GM12891 (cell line): ENCODE data around the gene DIS3L2.

Experiments
- DNase-seq: peaks from one replicate; pipeline ENCODE4 v3.0.0; 2011; ENCODE audit warnings: low spot score; ENCODE audit not compliant: insufficient read length
- FAIRE-seq: peaks from 2 replicates; lab custom pipeline; 2011; peaks lifted over from hg19 to GRCh38; lab: Jason Lieb, UNC
- PAX5 ChIP-seq: IDR thresholded peaks from 2 replicates; pipeline ENCODE4 v1.6.1; 2011; ENCODE audit warnings: low read length, moderate library complexity, mild to moderate bottlenecking; ENCODE audit not compliant: insufficient read depth, severe bottlenecking
- POLR2A ChIP-seq: IDR thresholded peaks from 2 replicates; pipeline ENCODE4 v1.6.1; 2011; ENCODE audit warnings: low read depth, low read length, control low read depth
- POLR2AphosphoS5 ChIP-seq: IDR thresholded peaks from 2 replicates; pipeline ENCODE4 v1.6.1; 2011; ENCODE audit warnings: low read depth, low read length, control low read depth
- POU2F2 ChIP-seq: IDR thresholded peaks from 2 replicates; pipeline ENCODE4 v1.6.1; 2011; ENCODE audit warnings: low read depth, mild to moderate bottlenecking, control low read depth, low read length, moderate library complexity
- SPI1 ChIP-seq: IDR thresholded peaks from 2 replicates; pipeline ENCODE4 v1.6.1; 2011; ENCODE audit warnings: low read depth, low read length, control low read depth
- TAF1 ChIP-seq: IDR thresholded peaks from 2 replicates; pipeline ENCODE4 v1.6.1; 2011; ENCODE audit warnings: low read depth, low read length, control low read depth

DIS3L2 gene

GRCh38 chr2:232075859-232076258 lies 114.3 kb downstream of the DIS3L2 start:
- TF ChIP-seq PAX5, result no peak
- TF ChIP-seq SPI1, result no peak
- no peak for TF ChIP-seq POLR2A
- TF ChIP-seq POLR2AphosphoS5, result no peak
- TF ChIP-seq POU2F2, result no peak
- TF ChIP-seq TAF1, result no peak
- DNase-seq (no peak), FAIRE-seq (peak; percentile 64)

- FAIRE-seq (no peak), DNase-seq (no peak)
- no peak for TF ChIP-seq SPI1
- no peak for TF ChIP-seq PAX5
- no peak for TF ChIP-seq POLR2AphosphoS5
- no peak for TF ChIP-seq POLR2A
- TF ChIP-seq POU2F2, result no peak
- TF ChIP-seq TAF1, result no peak
Measured at GRCh38 chr2:232076272-232076671, 114.8 kb downstream of the DIS3L2 start.

- FAIRE-seq, result no peak
- TF ChIP-seq TAF1 (no peak), SPI1 (no peak), POU2F2 (no peak), POLR2A (no peak), PAX5 (no peak)
- no peak for DNase-seq
Measured at GRCh38 chr2:232076736-232077135, 115.2 kb downstream of the DIS3L2 start.

GRCh38 chr2:232085164-232085563 lies 123.7 kb downstream of the DIS3L2 start:
- FAIRE-seq (no peak), DNase-seq (no peak)
- no peak for TF ChIP-seq POLR2A
- no peak for TF ChIP-seq PAX5
- TF ChIP-seq POU2F2, result no peak
- no peak for TF ChIP-seq TAF1
- no peak for TF ChIP-seq POLR2AphosphoS5
- TF ChIP-seq SPI1, result no peak

GRCh38 chr2:232085826-232086425 lies 124.4 kb downstream of the DIS3L2 start:
- TF ChIP-seq TAF1 (no peak), POLR2AphosphoS5 (no peak), POLR2A (no peak), POU2F2 (no peak), PAX5 (no peak), SPI1 (no peak)
- no peak for FAIRE-seq

GRCh38 chr2:232088771-232089170 lies 127.3 kb downstream of the DIS3L2 start:
- DNase-seq (no peak), FAIRE-seq (no peak)
- no peak for TF ChIP-seq POU2F2
- TF ChIP-seq POLR2AphosphoS5, result no peak
- no peak for TF ChIP-seq TAF1
- TF ChIP-seq POLR2A, result no peak
- no peak for TF ChIP-seq SPI1
- no peak for TF ChIP-seq PAX5

More at GRCh38 chr2:232085826-232086425, 124.4 kb downstream of the DIS3L2 start:
- DNase-seq, result no peak

- no peak for DNase-seq
- FAIRE-seq, result no peak
- TF ChIP-seq POU2F2 (no peak), SPI1 (no peak), POLR2AphosphoS5 (no peak), PAX5 (no peak), TAF1 (no peak), POLR2A (no peak)
Measured at GRCh38 chr2:232094201-232094600, 132.7 kb downstream of the DIS3L2 start.

GRCh38 chr2:232094883-232095282 lies 133.4 kb downstream of the DIS3L2 start:
- no peak for DNase-seq
- TF ChIP-seq PAX5 (no peak), SPI1 (no peak), POU2F2 (no peak), POLR2A (no peak)
- no peak for FAIRE-seq

GRCh38 chr2:232097260-232097659 lies 135.7 kb downstream of the DIS3L2 start:
- no peak for FAIRE-seq
- TF ChIP-seq TAF1, result no peak
- no peak for TF ChIP-seq SPI1
- TF ChIP-seq POLR2AphosphoS5, result no peak
- no peak for TF ChIP-seq POLR2A
- no peak for TF ChIP-seq POU2F2
- no peak for TF ChIP-seq PAX5
- DNase-seq, result no peak

GRCh38 chr2:232097758-232098157 lies 136.2 kb downstream of the DIS3L2 start:
- no peak for FAIRE-seq
- TF ChIP-seq SPI1 (no peak), POLR2A (no peak), POU2F2 (no peak), POLR2AphosphoS5 (no peak), PAX5 (no peak), TAF1 (no peak)
- DNase-seq, result no peak
